HCT116 (cell line): ENCODE results near the gene TMC2. TPM values are rescaled to one million over a fixed set of nuclear protein-coding genes. Genes with fewer than 3 reads are reported as not detected.

Experiments used
- ATAC-seq: fragments of 200-7000 bp; cut with Tn5 transposase; 2 replicates; pipeline ENCODE4 v1.9.1; 2020; ENCODE audit warnings: mild to moderate bottlenecking, moderate library complexity
- BruUV-seq: library from RNA; stranded (reverse); fragments of 400-500 nt; replicated peaks from 2 replicates; lab custom pipeline; 2021; lab: Mats Ljungman, UMichigan
- CTCF ChIA-PET: fragments of 300-600 bp; sonication (Branson Sonifier 250); formaldehyde crosslinking; loops from one replicate; lab custom pipeline; 2021; ENCODE audit warnings: antibody characterized with exemption; lab: Charles Lee
- POLR2A ChIA-PET: fragments of 300-600, 350-600 bp; sonication (Branson Sonifier 250); formaldehyde crosslinking; loops from one replicate; lab custom pipeline; 2021; ENCODE audit warnings: antibody characterized with exemption; lab: Charles Lee
- RAD21 ChIA-PET, 2 experiments: fragments of 300-600 bp; sonication (Branson Sonifier 250); formaldehyde crosslinking; loops; one replicate each; lab custom pipeline; 2023; ENCODE audit warnings: low total read pairs in 2 of 2; ENCODE audit not compliant: uncharacterized antibody in 2 of 2, unreplicated experiment in 2 of 2, low non-redundant PET in 1 of 2; lab: Charles Lee
- DNase-seq: peaks from one replicate; pipeline ENCODE4 v3.0.0-alpha.2; 2010; ENCODE audit warnings: low read depth, low spot score
- H2AFZ ChIP-seq: fragments of 200-600 bp; shearing (Covaris generic), sonication (generic); 2 replicates; pipeline ENCODE4 v1.6.1; 2017; ENCODE audit warnings: low read depth, mixed run types, mixed read lengths, antibody characterized with exemption, low read length; ENCODE audit not compliant: poor library complexity, severe bottlenecking
- H3K27ac ChIP-seq: 2 replicates; pipeline ENCODE4 v1.5.1; 2012; ENCODE audit warnings: low read depth, low read length
- H3K27me3 ChIP-seq: fragments of 200-600 bp; sonication (generic); 2 replicates; pipeline ENCODE4 v1.6.1; 2016; ENCODE audit warnings: mixed run types, low read length, mixed read lengths; ENCODE audit not compliant: insufficient read depth
- H3K36me3 ChIP-seq, 2 experiments: fragments of 200-500 bp in 1 of 2; fragments of 200-600 bp in 1 of 2; sonication (Bioruptor generic) in 1 of 2; sonication (generic) in 1 of 2; 2 replicates each; pipeline versions ENCODE4 v1.5.1 to v1.6.1; 2014 to 2016; ENCODE audit warnings: low read length in 2 of 2, inconsistent platforms in 1 of 2, mixed read lengths in 1 of 2, mixed run types in 1 of 2; ENCODE audit not compliant: insufficient read depth in 2 of 2, control insufficient read depth in 1 of 2
- H3K4me1 ChIP-seq, 2 experiments: fragments of 200-600 bp in 1 of 2; sonication (generic) in 1 of 2; 2 replicates each; pipeline versions ENCODE4 v1.5.1 to v1.6.1; 2012 to 2017; ENCODE audit warnings: low read length in 2 of 2, inconsistent platforms in 1 of 2, mild to moderate bottlenecking in 1 of 2, mixed read lengths in 1 of 2, mixed run types in 1 of 2, moderate library complexity in 1 of 2; ENCODE audit not compliant: insufficient read depth in 2 of 2, control insufficient read depth in 1 of 2
- H3K4me2 ChIP-seq: fragments of 200-600 bp; sonication (generic); 2 replicates; pipeline ENCODE4 v1.6.1; 2017; ENCODE audit warnings: mixed run types, low read length, mixed read lengths
- H3K4me3 ChIP-seq, 2 experiments: fragments of 200-600 bp in 1 of 2; sonication (generic) in 1 of 2; replicated peaks in 1 of 2; 2 replicates each; pipeline ENCODE4 v1.5.1; 2011 to 2016; ENCODE audit warnings: low read length in 2 of 2, control low read depth in 1 of 2, low read depth in 1 of 2, mild to moderate bottlenecking in 1 of 2, mixed read lengths in 1 of 2, mixed run types in 1 of 2
- H3K79me2 ChIP-seq: fragments of 200-600 bp; sonication (generic); 2 replicates; pipeline ENCODE4 v1.6.1; 2017; ENCODE audit warnings: mild to moderate bottlenecking, mixed run types, low read length, moderate library complexity, mixed read lengths; ENCODE audit not compliant: insufficient read depth
- H3K9ac ChIP-seq: fragments of 200-600 bp; sonication (generic); 2 replicates; pipeline ENCODE4 v1.6.1; 2016; ENCODE audit warnings: low read length, mixed read lengths
- H3K9me2 ChIP-seq: fragments of 200-600 bp; sonication (generic), shearing (Covaris generic); 2 replicates; pipeline ENCODE4 v1.6.1; 2017; ENCODE audit warnings: mixed run types, mild to moderate bottlenecking, moderate library complexity; ENCODE audit not compliant: insufficient read depth
- H3K9me3 ChIP-seq, 2 experiments: fragments of 200-500 bp in 1 of 2; fragments of 200-600 bp in 1 of 2; sonication (Bioruptor generic) in 1 of 2; sonication (generic) in 1 of 2; 2 replicates each; pipeline ENCODE4 v1.6.1; 2014 to 2017; ENCODE audit warnings: low read length in 2 of 2, mixed read lengths in 2 of 2, inconsistent platforms in 1 of 2, low read depth in 1 of 2, mild to moderate bottlenecking in 1 of 2, mixed run types in 1 of 2, moderate library complexity in 1 of 2; ENCODE audit not compliant: control insufficient read depth in 1 of 2, insufficient read depth in 1 of 2
- H4K20me1 ChIP-seq: fragments of 200-600 bp; sonication (generic), shearing (Covaris generic); 2 replicates; pipeline ENCODE4 v1.6.1; 2017; ENCODE audit warnings: mixed run types, mild to moderate bottlenecking, moderate library complexity; ENCODE audit not compliant: insufficient read depth
- CBX3 ChIP-seq: IDR thresholded peaks from 2 replicates; pipeline ENCODE4 v1.6.1; 2012; ENCODE audit warnings: low read depth
- CTCF ChIP-seq, 3 experiments: fragments of 200-600 bp in 1 of 3; sonication (generic) in 1 of 3; IDR thresholded peaks in 2 of 3; conservative IDR thresholded peaks in 1 of 3; 2 replicates each; pipeline ENCODE4 v1.5.1; 2012 to 2017; ENCODE audit warnings: low read depth in 2 of 3, low read length in 2 of 3, antibody characterized with exemption in 1 of 3, borderline replicate concordance in 1 of 3, control low read depth in 1 of 3, mild to moderate bottlenecking in 1 of 3, mixed read lengths in 1 of 3, mixed run types in 1 of 3, moderate library complexity in 1 of 3; ENCODE audit not compliant: insufficient read depth in 1 of 3
- EGR1 ChIP-seq: IDR thresholded peaks from 2 replicates; pipeline ENCODE4 v1.6.1; 2012; ENCODE audit warnings: low read depth
- ELF1 ChIP-seq: IDR thresholded peaks from 2 replicates; pipeline ENCODE4 v1.6.1; 2012; ENCODE audit warnings: low read depth, borderline replicate concordance
- EZH2 ChIP-seq: fragments of 200-600 bp; sonication (generic); IDR thresholded peaks from 2 replicates; pipeline ENCODE4 v1.6.1; 2017; ENCODE audit warnings: antibody characterized with exemption, mixed run types
- JUND ChIP-seq: IDR thresholded peaks from 2 replicates; pipeline ENCODE4 v1.6.1; 2012
- POLR2A ChIP-seq: IDR thresholded peaks from 2 replicates; pipeline ENCODE4 v1.7.0; 2011; ENCODE audit warnings: borderline replicate concordance; ENCODE audit not compliant: insufficient read depth, insufficient read length; ENCODE audit errors: extremely low read depth
- POLR2AphosphoS5 ChIP-seq: IDR thresholded peaks from 2 replicates; pipeline ENCODE4 v1.6.1; 2011; ENCODE audit warnings: mild to moderate bottlenecking, low read depth, low read length, moderate library complexity
- REST ChIP-seq: IDR thresholded peaks from 2 replicates; pipeline ENCODE4 v1.6.1; 2012; ENCODE audit warnings: low read depth
- SP1 ChIP-seq: IDR thresholded peaks from 2 replicates; pipeline ENCODE4 v1.6.1; 2012; ENCODE audit warnings: low read depth
- SRF ChIP-seq: IDR thresholded peaks from 2 replicates; pipeline ENCODE4 v1.6.1; 2012; ENCODE audit warnings: low read depth
- TCF7L2 ChIP-seq: IDR thresholded peaks from 2 replicates; pipeline ENCODE4 v1.7.0; 2011; ENCODE audit warnings: borderline replicate concordance, inconsistent platforms; ENCODE audit not compliant: insufficient read depth, insufficient read length; ENCODE audit errors: extremely low read depth
- ZNF274 ChIP-seq: fragments of 200-500 bp; sonication (Bioruptor generic); IDR thresholded peaks from 2 replicates; pipeline ENCODE4 v1.6.1; 2014; ENCODE audit warnings: mild to moderate bottlenecking, low read depth, low read length, inconsistent platforms
- intact Hi-C: fragments of 100-400 bp; cut with micrococcal nuclease; formaldehyde crosslinking; loops from 2 replicates; pipeline ENCODE4 v1.10.0; 2022
- total RNA-seq: library from RNA; stranded (reverse); gene quantifications from one replicate; pipeline ENCODE4 v1.2.1, GENCODE V29; 2021; ENCODE audit not compliant: unreplicated experiment

Gene TMC2
- total RNA-seq, 1 experiment from 2014 or later, result not detected

GRCh38 chr20:2515203-2515602, 21.2 kb upstream of the TMC2 start:
- Histone ChIP-seq H3K36me3 (no peaks in the 10 kb centered on the region), H3K9me2 (no peaks in the 10 kb centered on the region), H4K20me1 (no peaks in the 10 kb centered on the region), H3K27me3 (no peaks in the 10 kb centered on the region), H3K4me3 (no peak overlapping the region), H3K27ac (no peak overlapping the region), H3K4me1 (no peaks in the 10 kb centered on the region), H3K9ac (no peak overlapping the region), H3K79me2 (no peaks in the 10 kb centered on the region), H2AFZ (no peak overlapping the region), H3K4me2 (no peak overlapping the region), H3K9me3 (no peaks in the 10 kb centered on the region)
- ChIA-PET RAD21 (no interaction called here), POLR2A (interaction anchor here (1.6 kb wide), 1 partner anchor 9 kb away, joined by 7 read pairs; no protein-coding TSS in a partner anchor), CTCF (interaction anchor here (3.1 kb wide), 1 partner anchor 9 kb away, joined by 18 read pairs; no protein-coding TSS in a partner anchor)
- BruUV-seq, result no TSS peak
- DNase-seq (no peak), ATAC-seq (no peak)
- no peak for TF ChIP-seq POLR2AphosphoS5
- no peak for TF ChIP-seq SRF
- TF ChIP-seq ELF1, result no peak
- no peak for TF ChIP-seq TCF7L2
- TF ChIP-seq POLR2A, result no peak
- TF ChIP-seq CBX3, result no peak
- intact Hi-C loops, result no loop called here

GRCh38 chr20:2516399-2516798, 20.0 kb upstream of the TMC2 start:
- CTCF ChIA-PET, result no interaction called here
- H3K4me2 ChIP-seq, result no peak overlapping the region
- H3K79me2 ChIP-seq, result no peaks in the 10 kb centered on the region
- H3K9me3 ChIP-seq, result no peaks in the 10 kb centered on the region
- H3K4me3 ChIP-seq, result no peak overlapping the region
- H4K20me1 ChIP-seq, result no peaks in the 10 kb centered on the region
- no peak for ATAC-seq
- no peak overlapping the region for H3K9ac ChIP-seq
- no peak overlapping the region for H2AFZ ChIP-seq
- H3K36me3 ChIP-seq, result no peaks in the 10 kb centered on the region
- H3K27ac ChIP-seq, result no peak overlapping the region
- peaks cover 0 to under 1% of the 10 kb centered on the region in 2 experiments; a peak in 2 of 4 replicates for H3K4me1 ChIP-seq
- H3K27me3 ChIP-seq, result no peaks in the 10 kb centered on the region
- POLR2A ChIA-PET, result no interaction called here
- RAD21 ChIA-PET, result no interaction called here
- BruUV-seq, result no TSS peak
- no peaks in the 10 kb centered on the region for H3K9me2 ChIP-seq
- intact Hi-C loops, result no loop called here
- no peak for DNase-seq
- TF ChIP-seq REST, result no peak
- no peak for TF ChIP-seq SP1
- TF ChIP-seq EGR1, result no peak
- no peak for TF ChIP-seq JUND
- no peak for TF ChIP-seq CBX3
- TF ChIP-seq EZH2, result no peak
- no peak for TF ChIP-seq ELF1
- no peak for TF ChIP-seq ZNF274
- TF ChIP-seq CTCF (IDR thresholded peaks at IDR 0.05 in 2 of 3, conservative IDR thresholded peaks at IDR 0.05 in 1 of 3; ENCODE audit: borderline replicate concordance in 1 of 3, insufficient read depth in 1 of 3, low read depth in 2 of 3, low read length in 2 of 3), result no peak
